WERI-Rb-1 (cell line): Measurements from ENCODE around the gene TSHZ2.
A peak's percentile ranks its signal among the peaks of the same experiment; 100 is the strongest.

Experiments
- DNase-seq: peaks from one replicate; pipeline ENCODE4 v3.0.0-alpha.2; 2020
- H3K27ac ChIP-seq: fragments of 250-450 bp; sonication (Bioruptor Pico); 2 replicates; pipeline ENCODE4 v1.5.1; 2020; ENCODE audit warnings: mild to moderate bottlenecking, moderate library complexity
- H3K27me3 ChIP-seq: fragments of 250-450 bp; sonication (Bioruptor Pico); 2 replicates; pipeline ENCODE4 v1.5.1; 2021; ENCODE audit warnings: mild to moderate bottlenecking, low read depth, moderate library complexity; ENCODE audit not compliant: insufficient read depth, severe bottlenecking
- H3K36me3 ChIP-seq: fragments of 250-450 bp; sonication (Bioruptor Pico); 2 replicates; pipeline ENCODE4 v1.5.1; 2020; ENCODE audit warnings: mild to moderate bottlenecking, moderate library complexity
- H3K4me3 ChIP-seq: 2 replicates; pipeline ENCODE4 v1.5.1; 2011; ENCODE audit warnings: low read depth, mild to moderate bottlenecking, control low read depth, low read length
- H3K9me3 ChIP-seq: fragments of 250-450 bp; sonication (Bioruptor Pico); 2 replicates; pipeline ENCODE4 v1.5.1; 2021; ENCODE audit warnings: mild to moderate bottlenecking, moderate library complexity; ENCODE audit not compliant: severe bottlenecking
- CTCF ChIP-seq: IDR thresholded peaks from 2 replicates; pipeline ENCODE4 v1.5.1; 2011; ENCODE audit warnings: low read depth, mild to moderate bottlenecking, control low read depth, inconsistent platforms, low read length

The TSHZ2 gene

GRCh38 chr20:53152228-53152627 lies 180.1 kb downstream of the TSHZ2 start:
- TF ChIP-seq CTCF = no peak
- H3K27ac ChIP-seq = no peak overlapping the region

DNA sequence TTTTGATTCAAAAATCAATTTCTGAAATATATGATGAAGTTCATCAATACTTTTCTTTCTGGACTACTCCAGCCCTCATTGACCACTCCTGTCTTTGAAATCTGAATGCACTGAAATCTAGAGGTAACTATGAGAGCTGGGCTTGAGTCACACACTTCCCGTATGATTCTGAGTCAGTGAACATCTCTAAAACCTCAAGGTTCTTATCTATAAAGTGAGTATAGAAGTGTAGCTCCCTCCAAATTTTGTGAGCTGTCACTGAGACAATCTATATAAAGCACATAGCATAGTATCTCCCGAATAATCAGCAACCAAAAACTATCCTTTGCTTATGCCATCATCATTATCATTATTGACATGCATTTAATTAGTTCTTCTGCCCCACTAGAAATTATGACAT lies 182.4 kb downstream of the TSHZ2 start:
- no peak overlapping the region for H3K27ac ChIP-seq
- no peak for DNase-seq

More at GRCh38 chr20:53152228-53152627, 180.1 kb downstream of the TSHZ2 start:
- Histone ChIP-seq H3K27me3 (no peaks in the 10 kb centered on the region), H3K9me3 (no peaks in the 10 kb centered on the region), H3K36me3 (no peaks in the 10 kb centered on the region), H3K4me3 (no peak overlapping the region)
- DNase-seq = no peak

DNA sequence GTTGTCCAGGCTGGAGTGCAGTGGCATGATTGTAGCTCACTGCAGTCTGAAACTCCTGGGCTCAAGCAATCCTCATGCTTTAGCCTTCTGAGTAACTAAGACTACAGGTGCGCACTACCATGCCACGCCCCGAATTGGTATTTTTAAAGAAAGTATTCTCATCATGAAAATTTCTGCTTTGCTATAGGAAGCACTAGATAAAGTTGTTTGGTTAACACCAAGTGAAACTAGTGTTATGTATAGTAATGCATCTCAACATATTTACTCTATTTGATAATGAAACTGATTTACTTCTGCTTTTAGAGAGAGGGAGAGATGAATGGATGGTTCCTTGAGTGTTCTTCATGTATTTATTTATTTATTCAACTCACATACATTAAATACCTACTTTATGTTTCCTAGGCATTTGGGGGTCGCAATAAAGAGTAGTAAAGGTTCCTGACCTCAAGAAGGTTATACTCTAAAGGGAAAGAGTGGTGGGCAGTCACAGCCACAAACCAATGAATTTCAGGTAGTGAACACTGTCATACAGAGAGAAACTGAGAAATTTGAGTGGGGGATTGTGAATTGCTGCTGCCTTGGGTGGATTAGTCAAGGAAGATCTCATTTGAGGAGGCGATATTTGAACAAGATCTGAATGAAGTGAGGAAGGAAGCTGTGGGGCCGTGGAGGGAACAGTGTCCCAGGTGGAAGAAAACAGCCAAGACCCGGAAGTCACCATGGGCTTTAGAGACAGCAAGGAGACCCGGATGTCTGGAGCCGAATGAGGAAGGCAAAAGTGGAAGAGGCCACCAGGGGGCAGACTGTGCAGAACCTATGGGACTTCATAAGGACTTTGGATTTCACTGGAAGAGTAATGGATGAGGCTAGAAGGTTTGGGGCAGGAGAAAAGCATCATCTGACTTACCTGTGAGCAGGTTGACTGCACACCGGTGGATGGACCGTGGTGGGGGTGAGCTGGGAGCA lies 185.6 kb downstream of the TSHZ2 start:
- Histone ChIP-seq H3K4me3 (no peak overlapping the region), H3K27ac (no peak overlapping the region), H3K9me3 (no peaks in the 10 kb centered on the region), H3K27me3 (no peaks in the 10 kb centered on the region), H3K36me3 (no peaks in the 10 kb centered on the region)
- peak; percentile 67 for TF ChIP-seq CTCF
- peak; percentile 68 for DNase-seq

More for the DNA sequence above, 182.4 kb downstream of the TSHZ2 start:
- Histone ChIP-seq H3K27me3 (no peaks in the 10 kb centered on the region), H3K36me3 (no peaks in the 10 kb centered on the region), H3K4me3 (no peak overlapping the region), H3K9me3 (no peaks in the 10 kb centered on the region)
- TF ChIP-seq CTCF = no peak

DNA sequence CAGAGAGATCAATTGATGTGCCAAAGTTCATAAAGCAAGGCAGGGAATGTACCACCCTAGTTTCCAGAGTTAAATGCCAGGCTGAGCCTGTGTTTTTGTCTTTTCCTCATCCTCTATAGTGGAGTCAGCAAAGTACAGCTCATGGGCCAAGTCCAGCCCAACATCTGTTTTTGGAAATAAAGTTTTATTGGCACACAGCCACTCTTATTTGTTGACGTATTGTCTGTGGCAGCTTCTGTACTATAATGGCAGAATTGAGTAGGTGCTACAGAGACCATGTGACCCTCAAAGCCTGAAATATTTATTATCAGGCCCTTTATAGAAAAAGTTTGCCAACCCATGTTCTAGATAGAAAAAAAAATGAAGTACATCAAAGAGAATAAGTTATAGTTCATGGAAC lies 187.0 kb downstream of the TSHZ2 start:
- TF ChIP-seq CTCF = no peak
- H3K4me3 ChIP-seq = no peak overlapping the region
- DNase-seq = no peak
- H3K27ac ChIP-seq = no peak overlapping the region
- H3K27me3 ChIP-seq = no peaks in the 10 kb centered on the region
- H3K36me3 ChIP-seq = no peaks in the 10 kb centered on the region
- H3K9me3 ChIP-seq = no peaks in the 10 kb centered on the region

DNA sequence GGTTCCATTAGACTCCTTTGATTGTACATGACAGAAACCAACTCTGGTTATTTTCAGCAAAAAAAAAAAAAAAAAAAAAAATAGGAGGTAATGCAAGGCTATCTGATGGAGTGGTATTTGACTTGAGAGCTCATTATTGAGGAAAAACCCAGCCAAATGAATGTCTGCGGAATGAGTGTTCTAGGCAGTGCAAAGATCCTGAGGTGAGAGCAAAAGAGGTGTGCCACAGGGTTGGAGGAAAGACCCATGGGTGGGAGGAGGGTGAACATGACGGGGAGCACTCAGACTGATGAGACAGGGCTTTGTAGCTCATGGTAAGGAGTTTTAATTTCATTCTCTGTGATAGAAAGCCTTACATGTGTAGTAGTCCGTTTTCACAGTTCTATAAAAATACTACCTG lies 188.9 kb downstream of the TSHZ2 start:
- Histone ChIP-seq H3K36me3 (no peaks in the 10 kb centered on the region), H3K27ac (no peak overlapping the region), H3K27me3 (no peaks in the 10 kb centered on the region), H3K4me3 (no peak overlapping the region), H3K9me3 (no peaks in the 10 kb centered on the region)
- TF ChIP-seq CTCF = no peak
- DNase-seq = no peak

- H3K27ac ChIP-seq = no peak overlapping the region
- H3K4me3 ChIP-seq = no peak overlapping the region
- no peak for DNase-seq
- H3K27me3 ChIP-seq = no peaks in the 10 kb centered on the region
- TF ChIP-seq CTCF = no peak
- H3K9me3 ChIP-seq = no peaks in the 10 kb centered on the region
- no peaks in the 10 kb centered on the region for H3K36me3 ChIP-seq
Measured at GRCh38 chr20:53161473-53161872, 189.3 kb downstream of the TSHZ2 start.
